GM21529 (cell line): ENCODE data around the gene BTBD1.

Experiments used
- ATAC-seq: cut with Tn5 transposase; IDR thresholded peaks from one replicate; pipeline ENCODE4 v1.9.1; 2021; ENCODE audit not compliant: unreplicated experiment

Gene BTBD1

DNA sequence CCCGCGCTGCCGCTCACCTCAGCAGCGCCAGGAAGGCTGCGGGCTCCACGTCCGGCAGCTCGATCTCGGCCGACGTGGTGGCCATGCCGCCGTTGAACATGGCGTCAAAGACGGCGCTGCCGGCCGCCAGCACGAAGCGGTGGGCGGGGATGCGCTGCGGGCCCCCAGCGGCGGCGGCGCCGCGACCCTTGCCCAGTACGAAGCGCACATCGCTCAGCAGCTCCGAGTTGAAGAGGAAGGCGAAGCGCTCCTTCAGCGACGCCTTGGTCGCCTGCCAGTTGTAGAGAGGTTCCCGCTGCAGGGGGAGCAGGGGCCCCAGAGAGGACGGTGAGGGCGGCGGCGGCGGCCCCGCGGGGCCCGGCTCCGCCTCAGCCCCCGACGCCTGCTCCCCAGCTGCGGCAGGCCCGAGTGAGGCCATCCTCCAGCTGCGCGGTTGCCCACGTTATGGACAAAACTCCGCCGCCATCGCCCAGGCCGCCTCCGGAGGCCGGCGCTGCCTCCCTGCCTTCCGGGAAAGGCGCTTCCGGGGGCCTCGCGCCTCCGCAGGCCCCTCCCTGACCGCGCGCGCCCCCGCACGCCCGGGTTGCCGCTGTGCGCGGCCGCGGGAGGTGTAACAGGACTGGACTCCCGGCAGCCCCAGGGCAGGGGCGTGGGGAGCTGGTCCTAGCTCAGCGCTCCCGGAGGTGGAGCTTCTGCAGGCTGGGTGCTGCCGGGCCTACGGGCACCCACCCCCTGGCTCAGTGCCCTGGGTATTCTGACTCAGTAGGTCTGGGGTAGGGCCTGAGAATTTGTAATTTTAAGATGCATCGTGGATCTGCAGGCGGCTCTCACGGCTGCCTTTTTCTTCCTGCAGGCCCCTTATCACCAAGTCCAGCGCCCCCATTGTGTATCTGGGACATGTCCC is at the start of gene BTBD1:
Gene BTBD1, minus strand, starts transcription at position 519 of the 904 bp plus-strand sequence. Its CDS starts 101 bp downstream, at position 418.
- peak; percentile 81 for ATAC-seq

DNA sequence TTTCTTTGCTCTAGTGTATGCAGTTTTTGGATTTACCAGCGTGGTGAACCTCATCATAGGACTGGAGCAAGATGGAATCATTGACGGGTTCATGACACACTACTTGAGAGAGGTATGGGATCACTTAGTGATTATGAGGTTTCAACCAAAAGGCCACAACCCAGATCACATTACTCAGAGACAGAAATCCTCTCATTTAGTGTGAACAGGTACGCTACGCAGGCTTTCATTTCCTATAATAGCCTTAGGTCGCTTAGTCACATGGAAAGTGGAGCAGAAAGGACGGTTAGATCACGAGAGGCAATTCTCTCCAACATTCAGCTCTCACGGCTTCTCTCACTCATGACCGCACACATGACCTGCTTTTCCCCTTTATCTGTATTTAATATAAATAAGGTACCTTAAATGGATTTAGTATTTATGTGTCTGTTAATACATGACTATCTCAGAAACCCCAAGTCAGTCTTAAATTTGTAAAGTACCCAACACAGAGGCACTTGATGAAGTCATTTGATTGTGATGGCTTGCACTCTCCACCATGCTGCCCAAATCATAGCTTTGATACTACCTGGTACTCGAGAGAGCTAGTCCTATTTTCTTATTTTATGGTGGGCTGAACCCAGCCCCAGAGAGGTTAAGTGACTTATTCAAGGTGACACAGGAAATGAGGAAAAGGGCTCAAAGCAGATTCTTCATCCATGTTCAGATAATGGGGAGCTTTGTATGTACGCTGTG is 48.9 kb upstream of the BTBD1 start:
- peak; percentile 75 for ATAC-seq

GRCh38 chr15:83115410-83115809 is 48.4 kb upstream of the BTBD1 start:
- ATAC-seq, result no peak

DNA sequence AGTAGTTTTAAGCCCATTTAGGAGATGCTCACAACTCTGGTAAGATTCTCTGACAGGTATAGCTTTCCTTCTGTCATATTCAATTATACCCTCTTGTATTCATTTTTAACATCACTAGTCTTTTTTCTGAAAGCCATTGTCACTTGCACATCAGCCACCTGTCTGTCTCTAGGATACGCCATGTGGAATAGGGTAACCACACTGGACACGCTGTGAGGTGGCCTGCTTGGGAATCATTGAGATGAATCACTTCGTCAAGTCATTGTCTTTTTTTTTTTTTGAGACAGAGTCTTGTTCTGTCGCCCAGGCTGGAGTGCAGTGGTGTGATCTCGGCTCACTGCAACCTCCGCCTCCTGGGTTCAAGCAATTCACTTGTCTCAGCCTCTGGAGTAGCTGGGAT is 47.8 kb upstream of the BTBD1 start:
- ATAC-seq, result no peak

- no peak for ATAC-seq
Observed at GRCh38 chr15:83113881-83114674, 47.0 kb upstream of the BTBD1 start.

GRCh38 chr15:83112956-83113299 is 45.9 kb upstream of the BTBD1 start:
- no peak for ATAC-seq

GRCh38 chr15:83112233-83112955 is 45.3 kb upstream of the BTBD1 start:
- ATAC-seq, result no peak

DNA sequence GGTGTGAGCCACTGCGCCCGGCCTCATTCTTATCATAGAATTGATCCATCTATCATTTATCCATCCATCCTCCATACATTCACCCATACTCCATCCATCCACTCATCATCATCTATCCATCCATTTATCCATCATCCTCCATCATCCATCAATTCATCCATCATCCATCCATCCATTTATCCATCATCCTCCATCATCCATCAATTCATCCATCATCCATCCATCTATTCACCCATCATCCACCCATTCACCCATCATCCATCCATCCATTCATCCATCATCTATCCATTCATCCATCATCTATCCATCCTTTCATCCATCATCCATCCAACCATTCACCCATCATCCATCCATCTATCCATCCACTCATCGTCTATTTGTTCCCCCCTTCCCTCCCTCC is 44.1 kb upstream of the BTBD1 start:
- ATAC-seq, result no peak

DNA sequence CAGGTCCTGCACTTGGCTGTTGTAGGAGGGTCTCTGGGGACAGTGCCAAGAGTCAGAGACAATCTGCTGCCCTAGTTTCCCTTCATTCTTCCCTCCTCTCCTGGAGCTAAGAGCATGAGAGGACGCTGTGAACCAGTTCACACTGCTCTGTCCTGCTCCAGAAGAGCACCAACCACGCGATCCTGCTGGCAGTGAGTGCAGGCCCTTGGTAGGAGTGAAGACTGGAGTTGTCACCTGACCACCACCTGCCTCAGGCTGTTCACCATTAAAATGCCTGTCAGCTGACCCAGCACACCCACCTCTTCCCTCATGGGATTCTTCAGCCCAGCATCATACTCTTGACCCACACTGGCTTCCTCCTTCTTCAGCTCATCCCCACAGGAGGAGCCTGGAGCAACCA is 43.3 kb upstream of the BTBD1 start:
- no peak for ATAC-seq

DNA sequence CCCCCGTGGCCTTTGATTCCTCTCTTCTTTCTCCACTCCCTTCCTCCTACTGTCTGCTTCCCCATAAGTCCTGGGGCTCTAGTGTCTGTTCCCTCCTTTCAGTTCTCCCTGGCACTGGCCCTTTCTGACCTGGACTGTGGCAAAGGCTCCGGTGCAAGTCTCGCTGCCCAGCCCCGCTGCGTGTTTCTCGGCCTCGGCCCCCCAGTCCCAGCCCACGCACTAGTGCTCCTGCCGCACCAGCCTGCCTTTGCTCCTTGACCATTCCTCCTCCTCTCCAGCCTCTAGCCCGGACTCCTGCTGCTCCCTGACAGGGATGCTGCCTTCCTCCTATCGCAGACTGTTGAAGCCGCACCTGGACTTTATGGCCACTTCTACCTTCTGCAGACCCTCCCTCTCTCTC is 42.5 kb upstream of the BTBD1 start:
- ATAC-seq, result no peak

DNA sequence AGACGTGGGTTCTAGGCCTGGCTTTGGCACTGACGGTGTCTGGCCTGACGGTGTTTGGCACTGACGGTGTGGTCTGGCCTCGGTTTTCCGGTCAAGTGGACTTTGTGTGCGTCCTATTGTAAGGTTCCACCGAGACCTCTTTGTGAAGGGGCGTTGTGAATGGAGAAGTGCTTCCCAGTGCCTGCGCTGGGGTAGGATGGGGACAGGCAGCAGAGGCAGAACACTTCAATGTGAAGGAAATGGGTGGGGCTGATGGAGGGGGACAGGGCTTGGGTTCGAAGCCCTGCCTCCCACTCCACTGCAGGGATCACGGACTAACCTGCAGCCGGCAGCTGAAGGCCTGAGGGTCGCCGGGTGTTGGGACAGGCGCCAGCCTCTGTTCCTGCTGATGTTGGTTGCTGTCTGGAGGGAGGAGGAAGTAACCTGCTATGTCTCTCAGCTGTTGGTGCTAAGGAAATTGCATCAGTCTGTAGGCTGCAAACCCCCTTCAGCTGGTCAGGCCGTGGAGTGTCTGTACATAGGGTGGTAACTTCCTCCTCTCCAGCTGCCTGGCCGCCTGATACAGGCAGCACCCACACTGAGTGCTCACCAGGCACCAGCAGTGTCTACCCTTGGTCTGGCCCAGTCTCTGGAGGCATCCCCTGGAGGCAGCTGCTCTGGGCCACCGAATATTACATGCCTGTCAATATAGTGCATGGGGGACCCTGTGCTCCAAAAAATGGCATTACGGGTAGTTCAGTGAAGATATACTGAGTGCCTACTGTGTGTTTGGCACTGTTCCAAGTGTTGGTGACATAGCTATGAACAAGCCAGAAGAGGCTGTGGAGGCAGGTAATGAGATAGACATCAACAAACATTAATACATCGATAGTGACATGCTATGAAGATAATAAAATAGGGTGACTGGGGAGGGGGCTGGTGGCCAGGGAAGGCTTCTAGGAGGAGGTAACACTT is 41.5 kb upstream of the BTBD1 start:
- ATAC-seq, result peak; percentile 79

- no peak for ATAC-seq
Observed at GRCh38 chr15:83107841-83108181, 40.8 kb upstream of the BTBD1 start.

DNA sequence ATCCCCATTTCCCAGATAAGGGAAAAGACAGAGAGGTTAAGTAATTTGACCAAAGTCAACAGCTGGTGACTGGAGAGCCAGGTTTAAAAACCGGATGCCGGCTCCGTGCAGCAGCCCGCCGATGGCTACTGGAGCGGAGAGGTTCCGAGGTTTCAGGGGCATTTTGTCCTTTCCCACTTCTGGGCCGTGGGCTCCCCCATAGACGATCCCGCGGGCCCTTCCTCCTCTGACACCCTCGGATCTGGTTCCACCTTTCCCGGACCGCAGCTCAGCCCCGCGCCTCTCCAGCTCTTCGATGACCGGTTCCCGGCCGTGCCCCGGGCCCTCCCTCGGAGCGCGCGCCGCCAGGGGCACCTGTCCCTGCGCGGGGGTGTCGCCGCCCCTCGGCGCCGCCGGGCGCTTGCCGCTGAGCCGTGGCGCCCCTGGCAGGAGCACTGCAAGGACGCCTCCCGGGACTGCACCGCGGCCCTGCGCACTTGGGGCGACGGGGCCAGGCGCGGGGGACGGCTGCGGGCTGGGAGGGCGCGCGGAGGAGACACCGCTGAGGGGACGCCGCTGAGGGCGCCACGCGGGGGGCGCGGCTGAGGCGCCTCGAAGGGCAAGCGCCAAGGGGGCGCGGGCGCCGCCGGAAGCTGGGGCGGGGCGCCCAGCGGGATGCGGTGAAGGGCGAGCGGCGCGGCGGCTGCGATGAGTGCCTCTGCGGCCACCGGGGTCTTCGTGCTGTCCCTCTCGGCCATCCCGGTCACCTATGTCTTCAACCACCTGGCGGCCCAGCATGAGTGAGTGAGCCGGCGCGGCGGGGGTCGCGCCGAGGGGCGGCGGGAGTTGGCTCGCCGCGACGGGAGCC is 40.2 kb upstream of the BTBD1 start, which contains the start of gene TM6SF1:
Gene TM6SF1, plus strand, starts transcription at position 652 of the 847 bp plus-strand sequence. Its CDS starts 36 bp downstream, at position 688.
- ATAC-seq, result peak; percentile 38

- no peak for ATAC-seq
Observed at GRCh38 chr15:83105440-83105839, 38.4 kb upstream of the BTBD1 start.

DNA sequence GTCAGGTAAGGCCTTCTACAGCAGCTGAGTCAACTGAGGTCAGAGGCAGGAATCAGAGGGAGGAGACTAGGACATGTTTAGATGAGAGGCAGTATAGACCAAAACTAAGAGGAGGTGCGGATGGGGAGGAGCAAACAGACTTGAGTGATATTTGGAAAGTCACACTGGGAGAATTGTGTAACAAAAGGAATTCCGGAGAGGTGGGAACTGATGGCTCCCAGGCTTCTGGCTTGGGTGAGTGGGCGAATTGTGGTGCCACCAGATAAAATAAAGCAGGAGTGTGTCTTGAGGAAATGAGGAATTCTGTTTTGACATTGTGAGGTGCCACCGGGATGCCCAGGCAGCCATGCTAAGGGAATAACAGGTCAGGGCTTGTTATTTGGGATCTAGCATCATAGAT is 37.1 kb upstream of the BTBD1 start:
- no peak for ATAC-seq

GRCh38 chr15:83102346-83102745 is 35.3 kb upstream of the BTBD1 start:
- no peak for ATAC-seq

DNA sequence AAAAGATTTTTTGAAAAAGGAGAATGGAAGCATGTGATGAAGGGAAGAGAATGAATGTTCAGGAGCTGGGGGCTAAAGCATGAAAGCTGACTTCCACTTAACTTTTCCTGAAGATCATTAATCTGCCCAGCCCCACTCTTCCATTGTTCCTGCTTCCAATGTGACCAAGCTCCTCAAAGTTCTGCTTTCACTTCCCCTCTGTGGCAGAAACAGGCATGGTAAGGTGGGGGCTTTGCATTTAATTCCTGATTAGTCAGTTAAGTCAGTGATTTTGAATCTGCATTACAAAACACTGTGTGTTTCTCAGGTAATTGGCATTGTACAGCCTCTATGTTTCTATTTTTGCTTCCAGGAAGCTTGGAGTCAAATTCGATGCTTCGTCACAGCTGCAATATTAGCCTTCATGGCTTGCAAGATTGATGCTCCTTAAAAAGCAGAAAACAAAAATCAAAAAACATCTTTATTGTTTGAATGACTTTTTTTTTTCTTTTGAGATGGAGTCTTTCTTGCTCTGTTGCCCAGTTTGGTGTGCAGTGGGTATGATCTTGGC is 33.1 kb upstream of the BTBD1 start:
- no peak for ATAC-seq

- no peak for ATAC-seq
Observed at GRCh38 chr15:83099290-83099689, 32.2 kb upstream of the BTBD1 start.
